HepG2 (cell line): ENCODE measurements around the gene BAG5. TPM values are rescaled to one million over a fixed set of nuclear protein-coding genes. Genes with fewer than 3 reads are reported as not detected.

Experiments
- ATF3 ChIP-seq: sonication (generic); formaldehyde crosslinking; IDR thresholded peaks from 2 replicates; pipeline ENCODE4 v1.4.0; 2020; ENCODE audit warnings: missing genetic modification reagents
- BRCA1 ChIP-seq: sonication (generic); formaldehyde crosslinking; IDR thresholded peaks from 2 replicates; pipeline ENCODE4 v1.4.0; 2020; ENCODE audit warnings: missing genetic modification reagents
- EED ChIP-seq: sonication (generic); formaldehyde crosslinking; IDR thresholded peaks from 2 replicates; pipeline ENCODE4 v1.5.0; 2020; ENCODE audit warnings: mild to moderate bottlenecking, missing genetic modification reagents
- MAZ ChIP-seq, 2 experiments: sonication (generic) in 1 of 2; formaldehyde crosslinking in 1 of 2; IDR thresholded peaks; 2 replicates each; pipeline versions ENCODE4 v1.5.0 to v1.6.1; 2012 to 2020; ENCODE audit warnings: low read depth in 2 of 2, mild to moderate bottlenecking in 2 of 2, borderline replicate concordance in 1 of 2, improper control_type of control experiment in 1 of 2, low read length in 1 of 2, missing genetic modification reagents in 1 of 2, moderate library complexity in 1 of 2
- NFYC ChIP-seq: IDR thresholded peaks from 2 replicates; pipeline ENCODE4 v1.6.1; 2016; ENCODE audit warnings: missing genetic modification reagents, missing compliant biosample characterization
- POGZ ChIP-seq: sonication (generic); formaldehyde crosslinking; IDR thresholded peaks from 2 replicates; pipeline ENCODE4 v1.4.0; 2020; ENCODE audit warnings: mild to moderate bottlenecking, missing genetic modification reagents
- SMARCC2 ChIP-seq: fragments of 450-650 bp; IDR thresholded peaks from 2 replicates; pipeline ENCODE4 v1.6.1; 2017; ENCODE audit warnings: antibody characterized with exemption, mild to moderate bottlenecking
- SRSF4 ChIP-seq: fragments of 200-400 bp; formaldehyde crosslinking; IDR thresholded peaks from one replicate; pipeline ENCODE4 v1.6.1; 2018; ENCODE audit warnings: mild to moderate bottlenecking, low read depth, low read length, moderate library complexity; ENCODE audit not compliant: poor library complexity, severe bottlenecking
- TARDBP ChIP-seq: sonication (generic); formaldehyde crosslinking; IDR thresholded peaks from 2 replicates; pipeline ENCODE4 v1.8.0; 2022; ENCODE audit warnings: mild to moderate bottlenecking, missing genetic modification reagents
- TCF7 ChIP-seq: sonication (generic); IDR thresholded peaks from 2 replicates; pipeline ENCODE4 v1.6.1; 2016; ENCODE audit warnings: antibody characterized with exemption, low read depth
- YY1 ChIP-seq: IDR thresholded peaks from 2 replicates; pipeline ENCODE4 v1.6.1; 2011; ENCODE audit warnings: low read length, low read depth, moderate library complexity, mild to moderate bottlenecking; ENCODE audit not compliant: insufficient read depth, insufficient replicate concordance
- ZNF136 ChIP-seq: sonication (generic); formaldehyde crosslinking; IDR thresholded peaks from 2 replicates; pipeline ENCODE4 v1.8.1; 2022; ENCODE audit warnings: low read depth, mild to moderate bottlenecking, moderate library complexity, missing genetic modification reagents
- ZNF296 ChIP-seq: sonication (generic); formaldehyde crosslinking; conservative IDR thresholded peaks from 2 replicates; pipeline ENCODE4 v1.5.0; 2020; ENCODE audit warnings: mild to moderate bottlenecking, missing genetic modification reagents
- ZNF780A ChIP-seq: sonication (generic); formaldehyde crosslinking; IDR thresholded peaks from 2 replicates; pipeline ENCODE4 v1.8.0; 2022; ENCODE audit warnings: mild to moderate bottlenecking, missing genetic modification reagents, moderate library complexity
- ZNF781 ChIP-seq: sonication (generic); formaldehyde crosslinking; IDR thresholded peaks from 2 replicates; pipeline ENCODE4 v1.5.1; 2020; ENCODE audit warnings: borderline replicate concordance, mild to moderate bottlenecking, missing genetic modification reagents; ENCODE audit errors: not compliant biosample characterization
- ZNF883 ChIP-seq: sonication (generic); formaldehyde crosslinking; IDR thresholded peaks from 2 replicates; pipeline ENCODE4 v1.5.1; 2020; ENCODE audit warnings: mild to moderate bottlenecking, missing genetic modification reagents; ENCODE audit errors: not compliant biosample characterization
- polyA plus RNA-seq, 8 experiments: library from polyadenylated mRNA; depleted of rRNA in 3 of 8; stranded (reverse) in 7 of 8; unstranded in 1 of 8; fragments of >200 nt; fragmentation: Illumina TruSeq in 4 of 8; extraction: Trizol in 4 of 8; gene quantifications; 2 replicates each; pipeline versions ENCODE4 v1.2.1 to v1.2.3, GENCODE V29; 2011 to 2016; ENCODE audit warnings: low read depth in 4 of 8, missing spikeins in 1 of 8, mixed read lengths in 1 of 8; ENCODE audit not compliant: insufficient read depth in 1 of 8
- total RNA-seq, 5 experiments: library from RNA; depleted of rRNA; stranded (reverse); fragments of >200 nt; fragmentation: Illumina TruSeq; extraction: Trizol; gene quantifications; 2 replicates each; pipeline ENCODE4 v1.2.3, GENCODE V29; 2016; ENCODE audit warnings: low read depth in 1 of 5
- TF ChIP-seq, protein P1 (sequence below): sonication (generic); formaldehyde crosslinking; IDR thresholded peaks from 2 replicates; pipeline ENCODE4 v1.4.0; 2020; ENCODE audit warnings: missing genetic modification reagents
- TF ChIP-seq, protein P2 (sequence below): sonication (generic); formaldehyde crosslinking; IDR thresholded peaks from 2 replicates; pipeline ENCODE4 v1.5.0; 2020; ENCODE audit warnings: missing genetic modification reagents, mild to moderate bottlenecking, borderline replicate concordance
- TF ChIP-seq, protein P3 (sequence below): sonication (generic); formaldehyde crosslinking; IDR thresholded peaks from 2 replicates; pipeline ENCODE4 v1.9.0; 2021; ENCODE audit warnings: missing genetic modification reagents, mild to moderate bottlenecking, borderline replicate concordance
- TF ChIP-seq, protein P4 (sequence below): sonication (generic); formaldehyde crosslinking; IDR thresholded peaks from 2 replicates; pipeline ENCODE4 v1.5.1; 2020; ENCODE audit warnings: missing genetic modification reagents, mild to moderate bottlenecking, borderline replicate concordance
- TF ChIP-seq, protein P5 (sequence below): sonication (generic); formaldehyde crosslinking; IDR thresholded peaks from 2 replicates; pipeline ENCODE4 v1.9.0; 2021; ENCODE audit warnings: missing genetic modification reagents, borderline replicate concordance

Gene BAG5
- total and polyA plus RNA-seq, 2 of the 13 experiments (the other 11 are each of a cell fraction or from before 2014, with no cell fraction given) = 3.5 to 21.0 TPM

GRCh38 chr14:103546652-103547454 lies 15.6 kb downstream of the BAG5 start (continued):
- TF ChIP-seq, protein P1, sequence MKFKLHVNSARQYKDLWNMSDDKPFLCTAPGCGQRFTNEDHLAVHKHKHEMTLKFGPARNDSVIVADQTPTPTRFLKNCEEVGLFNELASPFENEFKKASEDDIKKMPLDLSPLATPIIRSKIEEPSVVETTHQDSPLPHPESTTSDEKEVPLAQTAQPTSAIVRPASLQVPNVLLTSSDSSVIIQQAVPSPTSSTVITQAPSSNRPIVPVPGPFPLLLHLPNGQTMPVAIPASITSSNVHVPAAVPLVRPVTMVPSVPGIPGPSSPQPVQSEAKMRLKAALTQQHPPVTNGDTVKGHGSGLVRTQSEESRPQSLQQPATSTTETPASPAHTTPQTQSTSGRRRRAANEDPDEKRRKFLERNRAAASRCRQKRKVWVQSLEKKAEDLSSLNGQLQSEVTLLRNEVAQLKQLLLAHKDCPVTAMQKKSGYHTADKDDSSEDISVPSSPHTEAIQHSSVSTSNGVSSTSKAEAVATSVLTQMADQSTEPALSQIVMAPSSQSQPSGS (CRISPR knock-in tag) = no peak
- TF ChIP-seq MAZ (IDR thresholded peaks at IDR 0.05; ENCODE audit: borderline replicate concordance, low read depth, low read length) (peak; percentile 78; the same call in 1 of the 2 replicates), MAZ (CRISPR knock-in tag; IDR thresholded peaks at IDR 0.05; ENCODE audit: low read depth) (peak; percentile 76; the same call in 1 of the 2 replicates), ZNF781 (no peak), YY1 (peak; percentile 47), POGZ (CRISPR knock-in tag) (no peak), EED (CRISPR knock-in tag) (no peak; the same call in 1 of the 2 replicates), SMARCC2 (no peak), ZNF883 (CRISPR knock-in tag) (no peak), ZNF780A (CRISPR knock-in tag) (no peak), ZNF136 (CRISPR knock-in tag) (no peak), TCF7 (no peak), SRSF4 (no peak), NFYC (no peak), ATF3 (CRISPR knock-in tag) (no peak), BRCA1 (CRISPR knock-in tag) (no peak), ZNF296 (CRISPR knock-in tag) (no peak), TARDBP (CRISPR knock-in tag) (no peak)
- TF ChIP-seq, protein P2, sequence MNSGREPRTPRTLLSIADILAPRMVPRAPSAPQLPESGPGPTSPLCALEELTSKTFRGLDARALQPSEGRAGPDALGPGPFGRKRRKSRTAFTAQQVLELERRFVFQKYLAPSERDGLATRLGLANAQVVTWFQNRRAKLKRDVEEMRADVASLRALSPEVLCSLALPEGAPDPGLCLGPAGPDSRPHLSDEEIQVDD (CRISPR knock-in tag) = no peak
- TF ChIP-seq, protein P3, sequence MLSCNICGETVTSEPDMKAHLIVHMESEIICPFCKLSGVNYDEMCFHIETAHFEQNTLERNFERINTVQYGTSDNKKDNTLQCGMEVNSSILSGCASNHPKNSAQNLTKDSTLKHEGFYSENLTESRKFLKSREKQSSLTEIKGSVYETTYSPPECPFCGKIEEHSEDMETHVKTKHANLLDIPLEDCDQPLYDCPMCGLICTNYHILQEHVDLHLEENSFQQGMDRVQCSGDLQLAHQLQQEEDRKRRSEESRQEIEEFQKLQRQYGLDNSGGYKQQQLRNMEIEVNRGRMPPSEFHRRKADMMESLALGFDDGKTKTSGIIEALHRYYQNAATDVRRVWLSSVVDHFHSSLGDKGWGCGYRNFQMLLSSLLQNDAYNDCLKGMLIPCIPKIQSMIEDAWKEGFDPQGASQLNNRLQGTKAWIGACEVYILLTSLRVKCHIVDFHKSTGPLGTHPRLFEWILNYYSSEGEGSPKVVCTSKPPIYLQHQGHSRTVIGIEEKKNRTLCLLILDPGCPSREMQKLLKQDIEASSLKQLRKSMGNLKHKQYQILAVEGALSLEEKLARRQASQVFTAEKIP (CRISPR knock-in tag) = no peak
- TF ChIP-seq, protein P4, sequence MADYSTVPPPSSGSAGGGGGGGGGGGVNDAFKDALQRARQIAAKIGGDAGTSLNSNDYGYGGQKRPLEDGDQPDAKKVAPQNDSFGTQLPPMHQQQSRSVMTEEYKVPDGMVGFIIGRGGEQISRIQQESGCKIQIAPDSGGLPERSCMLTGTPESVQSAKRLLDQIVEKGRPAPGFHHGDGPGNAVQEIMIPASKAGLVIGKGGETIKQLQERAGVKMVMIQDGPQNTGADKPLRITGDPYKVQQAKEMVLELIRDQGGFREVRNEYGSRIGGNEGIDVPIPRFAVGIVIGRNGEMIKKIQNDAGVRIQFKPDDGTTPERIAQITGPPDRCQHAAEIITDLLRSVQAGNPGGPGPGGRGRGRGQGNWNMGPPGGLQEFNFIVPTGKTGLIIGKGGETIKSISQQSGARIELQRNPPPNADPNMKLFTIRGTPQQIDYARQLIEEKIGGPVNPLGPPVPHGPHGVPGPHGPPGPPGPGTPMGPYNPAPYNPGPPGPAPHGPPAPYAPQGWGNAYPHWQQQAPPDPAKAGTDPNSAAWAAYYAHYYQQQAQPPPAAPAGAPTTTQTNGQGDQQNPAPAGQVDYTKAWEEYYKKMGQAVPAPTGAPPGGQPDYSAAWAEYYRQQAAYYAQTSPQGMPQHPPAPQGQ (CRISPR knock-in tag) = no peak
- TF ChIP-seq, protein P5, sequence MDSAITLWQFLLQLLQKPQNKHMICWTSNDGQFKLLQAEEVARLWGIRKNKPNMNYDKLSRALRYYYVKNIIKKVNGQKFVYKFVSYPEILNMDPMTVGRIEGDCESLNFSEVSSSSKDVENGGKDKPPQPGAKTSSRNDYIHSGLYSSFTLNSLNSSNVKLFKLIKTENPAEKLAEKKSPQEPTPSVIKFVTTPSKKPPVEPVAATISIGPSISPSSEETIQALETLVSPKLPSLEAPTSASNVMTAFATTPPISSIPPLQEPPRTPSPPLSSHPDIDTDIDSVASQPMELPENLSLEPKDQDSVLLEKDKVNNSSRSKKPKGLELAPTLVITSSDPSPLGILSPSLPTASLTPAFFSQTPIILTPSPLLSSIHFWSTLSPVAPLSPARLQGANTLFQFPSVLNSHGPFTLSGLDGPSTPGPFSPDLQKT (CRISPR knock-in tag) = 0 out of 2 replicates have a peak, but pooled peaks have one; percentile 54
